ENCODE measurements around the gene TBC1D19.

- no peak for TF ChIP-seq EZH2phosphoT487 (IDR thresholded peaks at IDR 0.05; ENCODE audit: borderline replicate concordance, low read length)
- TF ChIP-seq CTCF (conservative IDR thresholded peaks at IDR 0.05; ENCODE audit: low read depth, low read length) = no peak
- no peak for TF ChIP-seq EZH2 (IDR thresholded peaks at IDR 0.05; ENCODE audit: low read length, unreplicated experiment)
Measured at GRCh38 chr4:26802790-26803189, 218.9 kb downstream of the TBC1D19 start.

All from PC-3 (cell line).